GM23338 (cell line): ENCODE data around the gene EPHA8. TPM values are rescaled to one million over a fixed set of nuclear protein-coding genes. Genes with fewer than 3 reads are reported as not detected.

Experiments used
- ATAC-seq: fragments of 200-7000 bp; cut with Tn5 transposase; 3 replicates; pipeline ENCODE4 v1.9.1; 2020
- DNase-seq: peaks from one replicate; pipeline ENCODE4 v3.0.0-alpha.2; 2015; ENCODE audit warnings: low spot score
- H2AFZ ChIP-seq: fragments of 200-600 bp; sonication (generic); 2 replicates; pipeline ENCODE4 v1.8.0; 2016; ENCODE audit warnings: antibody characterized with exemption, mild to moderate bottlenecking, moderate library complexity
- H3F3A ChIP-seq: fragments of 200-600 bp; sonication (generic); replicated peaks from 2 replicates; pipeline ENCODE4 v1.8.0; 2017; ENCODE audit warnings: antibody characterized with exemption, mixed run types, low read depth
- H3K27ac ChIP-seq: fragments of 200-600 bp; sonication (generic); 2 replicates; pipeline ENCODE4 v1.6.1; 2016; ENCODE audit warnings: low read depth
- H3K27me3 ChIP-seq: fragments of 200-600 bp; sonication (generic); 2 replicates; pipeline ENCODE4 v1.8.0; 2016; ENCODE audit warnings: mild to moderate bottlenecking, mixed run types, moderate library complexity; ENCODE audit not compliant: insufficient read depth
- H3K36me3 ChIP-seq: fragments of 200-600 bp; sonication (generic); 2 replicates; pipeline ENCODE4 v1.8.0; 2016; ENCODE audit warnings: mild to moderate bottlenecking; ENCODE audit not compliant: insufficient read depth
- H3K4me1 ChIP-seq: fragments of 200-600 bp; sonication (generic); 2 replicates; pipeline ENCODE4 v1.8.0; 2016; ENCODE audit warnings: mild to moderate bottlenecking, moderate library complexity; ENCODE audit not compliant: insufficient read depth
- H3K4me2 ChIP-seq: fragments of 200-600 bp; sonication (generic); 2 replicates; pipeline ENCODE4 v1.7.1; 2017; ENCODE audit warnings: mixed run types
- H3K4me3 ChIP-seq: fragments of 200-600 bp; sonication (generic); 2 replicates; pipeline ENCODE4 v1.6.1; 2016; ENCODE audit warnings: mixed run types
- H3K79me2 ChIP-seq: fragments of 200-600 bp; sonication (generic); replicated peaks from 2 replicates; pipeline ENCODE4 v1.8.0; 2017; ENCODE audit warnings: mild to moderate bottlenecking; ENCODE audit not compliant: insufficient read depth
- H3K9me2 ChIP-seq: fragments of 200-600 bp; sonication (generic); 2 replicates; pipeline ENCODE4 v1.8.0; 2017; ENCODE audit not compliant: insufficient read depth
- H4K20me1 ChIP-seq: fragments of 200-600 bp; sonication (generic); replicated peaks from 2 replicates; pipeline ENCODE4 v1.8.0; 2017; ENCODE audit warnings: mild to moderate bottlenecking; ENCODE audit not compliant: insufficient read depth
- H3K27ac Mint-ChIP-seq: 2 replicates; pipeline ENCODE4 v1.8.0; 2020; ENCODE audit warnings: inconsistent platforms, mild to moderate bottlenecking, moderate library complexity, mixed read lengths
- H3K27me3 Mint-ChIP-seq: 3 replicates; pipeline ENCODE4 v1.8.0; 2022; ENCODE audit warnings: low read depth, mild to moderate bottlenecking, moderate library complexity, mixed read lengths, inconsistent platforms; ENCODE audit not compliant: insufficient read depth, poor library complexity
- H3K36me3 Mint-ChIP-seq: 3 replicates; pipeline ENCODE4 v1.8.0; 2021; ENCODE audit warnings: low read depth, mild to moderate bottlenecking, inconsistent platforms, moderate library complexity, mixed read lengths
- H3K4me1 Mint-ChIP-seq: 3 replicates; pipeline ENCODE4 v1.8.0; 2020; ENCODE audit warnings: mild to moderate bottlenecking, inconsistent platforms, mixed read lengths
- H3K4me3 Mint-ChIP-seq: 3 replicates; pipeline ENCODE4 v1.8.0; 2021; ENCODE audit warnings: moderate library complexity, mild to moderate bottlenecking, inconsistent platforms, mixed read lengths
- H3K9me3 Mint-ChIP-seq: 3 replicates; pipeline ENCODE4 v1.8.0; 2020; ENCODE audit warnings: moderate library complexity, mild to moderate bottlenecking, inconsistent platforms, mixed read lengths
- CREB1 ChIP-seq: fragments of 250-450 bp; sonication (Bioruptor Pico); IDR thresholded peaks from 2 replicates; pipeline ENCODE4 v1.5.0; 2020; ENCODE audit warnings: low read depth, mild to moderate bottlenecking, moderate library complexity
- CTCF ChIP-seq, 2 experiments: fragments of 200-600 bp in 1 of 2; sonication (generic) in 1 of 2; conservative IDR thresholded peaks; 2 replicates each; pipeline versions ENCODE4 v1.5.1 to v1.6.1; 2016 to 2017; ENCODE audit warnings: antibody characterized with exemption in 2 of 2, low read depth in 2 of 2, mild to moderate bottlenecking in 2 of 2, moderate library complexity in 1 of 2
- EZH2 ChIP-seq: fragments of 200-600 bp; sonication (generic); IDR thresholded peaks from one replicate; pipeline ENCODE4 v1.8.0; 2017; ENCODE audit warnings: antibody characterized with exemption, mild to moderate bottlenecking, low read depth; ENCODE audit not compliant: unreplicated experiment
- EZH2phosphoT487 ChIP-seq: fragments of 200-600 bp; sonication (generic); IDR thresholded peaks from one replicate; pipeline ENCODE4 v1.8.1; 2018; ENCODE audit warnings: antibody characterized with exemption; ENCODE audit not compliant: unreplicated experiment
- JUNB ChIP-seq: IDR thresholded peaks from one replicate; pipeline ENCODE4 v1.6.1; 2016; ENCODE audit warnings: antibody characterized with exemption; ENCODE audit not compliant: unreplicated experiment
- NANOG ChIP-seq: IDR thresholded peaks from 2 replicates; pipeline ENCODE4 v1.6.1; 2016; ENCODE audit warnings: antibody characterized with exemption, borderline replicate concordance
- POLR2AphosphoS5 ChIP-seq: IDR thresholded peaks from 2 replicates; pipeline ENCODE4 v1.6.1; 2016; ENCODE audit warnings: antibody characterized with exemption, low read depth
- REST ChIP-seq: IDR thresholded peaks from one replicate; pipeline ENCODE4 v1.6.1; 2018; ENCODE audit warnings: antibody characterized with exemption; ENCODE audit not compliant: unreplicated experiment
- STAT1 ChIP-seq: IDR thresholded peaks from one replicate; pipeline ENCODE4 v1.6.1; 2016; ENCODE audit warnings: antibody characterized with exemption; ENCODE audit not compliant: unreplicated experiment
- ZNF114 ChIP-seq: fragments of 250-450 bp; sonication (Bioruptor Pico); IDR thresholded peaks from 2 replicates; pipeline ENCODE4 v1.5.0; 2020; ENCODE audit warnings: mild to moderate bottlenecking, moderate library complexity
- ZNF331 ChIP-seq: fragments of 250-450 bp; sonication (Bioruptor Pico); IDR thresholded peaks from 2 replicates; pipeline ENCODE4 v1.5.0; 2020; ENCODE audit warnings: low read depth, mild to moderate bottlenecking, moderate library complexity
- ZNF462 ChIP-seq: fragments of 250-450 bp; sonication (Bioruptor Pico); IDR thresholded peaks from 2 replicates; pipeline ENCODE4 v1.5.0; 2020; ENCODE audit warnings: mild to moderate bottlenecking, moderate library complexity
- polyA plus RNA-seq: library from polyadenylated mRNA; unstranded; fragments of >200 nt; fragmentation: Nextera tagmentation; extraction: Ambion mirVana; gene quantifications from 2 replicates; pipeline ENCODE4 v1.2.1, GENCODE V29; 2016
- total RNA-seq: library from RNA; depleted of rRNA; stranded (reverse); fragments of >200 nt; shearing (Covaris generic); gene quantifications from 2 replicates; pipeline ENCODE4 v1.2.3, GENCODE V29; 2014
- TF ChIP-seq, protein P1 (sequence below): IDR thresholded peaks from 2 replicates; pipeline ENCODE4 v1.6.1; 2016; ENCODE audit warnings: antibody characterized with exemption

Gene EPHA8
- total and polyA plus RNA-seq, 2 experiments from 2014 or later: 2.3 to 5.0 TPM

GRCh38 chr1:22628698-22629444, 65.6 kb downstream of the EPHA8 start:
- peak overlapping the region; percentile 61 for H2AFZ ChIP-seq
- H3K27ac ChIP-seq: 0 out of 2 replicates have a peak overlapping the region, but pooled peaks have one; percentile 29
- H3K27me3 ChIP-seq: no peaks in the 10 kb centered on the region
- no peaks in the 10 kb centered on the region for H3K79me2 ChIP-seq
- no peaks in the 10 kb centered on the region for H3K36me3 ChIP-seq
- H3K27me3 Mint-ChIP-seq: peaks cover 16% of the 10 kb centered on the region
- H3F3A ChIP-seq: no peaks in the 10 kb centered on the region
- no peaks in the 10 kb centered on the region for H3K36me3 Mint-ChIP-seq
- H3K4me1 ChIP-seq: peaks cover 43% of the 10 kb centered on the region
- peaks cover 42% of the 10 kb centered on the region for H3K4me1 Mint-ChIP-seq
- no peak overlapping the region for H3K27ac Mint-ChIP-seq
- H3K9me3 Mint-ChIP-seq: no peaks in the 10 kb centered on the region
- no peak for TF ChIP-seq EZH2phosphoT487
- no peak for TF ChIP-seq CREB1
- TF ChIP-seq POLR2AphosphoS5: no peak
- TF ChIP-seq CTCF (conservative IDR thresholded peaks at IDR 0.05; ENCODE audit: low read depth in 2 of 2): no peak
- TF ChIP-seq JUNB: no peak
- no peak for TF ChIP-seq ZNF331 (CRISPR knock-in tag)
- no peak for TF ChIP-seq ZNF114 (CRISPR knock-in tag)
- TF ChIP-seq, protein P1, sequence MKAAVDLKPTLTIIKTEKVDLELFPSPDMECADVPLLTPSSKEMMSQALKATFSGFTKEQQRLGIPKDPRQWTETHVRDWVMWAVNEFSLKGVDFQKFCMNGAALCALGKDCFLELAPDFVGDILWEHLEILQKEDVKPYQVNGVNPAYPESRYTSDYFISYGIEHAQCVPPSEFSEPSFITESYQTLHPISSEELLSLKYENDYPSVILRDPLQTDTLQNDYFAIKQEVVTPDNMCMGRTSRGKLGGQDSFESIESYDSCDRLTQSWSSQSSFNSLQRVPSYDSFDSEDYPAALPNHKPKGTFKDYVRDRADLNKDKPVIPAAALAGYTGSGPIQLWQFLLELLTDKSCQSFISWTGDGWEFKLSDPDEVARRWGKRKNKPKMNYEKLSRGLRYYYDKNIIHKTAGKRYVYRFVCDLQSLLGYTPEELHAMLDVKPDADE: no peak
- TF ChIP-seq EZH2: no peak
- TF ChIP-seq STAT1: no peak
- no peak for TF ChIP-seq REST
- no peak for TF ChIP-seq NANOG
- no peak for TF ChIP-seq ZNF462 (CRISPR knock-in tag)
- no peak overlapping the region for H3K4me3 Mint-ChIP-seq
- H4K20me1 ChIP-seq: no peaks in the 10 kb centered on the region; the same call in 1 of the 2 replicates
- 0 out of 2 replicates have a peak overlapping the region, but pooled peaks have one; percentile 7 for H3K4me3 ChIP-seq
- peak; percentile 8; the same call in 2 of the 3 replicates for ATAC-seq
- no peaks in the 10 kb centered on the region for H3K9me2 ChIP-seq
- DNase-seq: peak; percentile 28
- peak overlapping the region; percentile 73 for H3K4me2 ChIP-seq
